Measurements from ENCODE around the gene SH3GL3. TPM values are rescaled to one million over a fixed set of nuclear protein-coding genes. Genes with fewer than 3 reads are reported as not detected.

The SH3GL3 gene
- total and polyA plus RNA-seq, 8 donors, result 0.56 to 3.3 (median 1.4) TPM; not detected in 4

DNA sequence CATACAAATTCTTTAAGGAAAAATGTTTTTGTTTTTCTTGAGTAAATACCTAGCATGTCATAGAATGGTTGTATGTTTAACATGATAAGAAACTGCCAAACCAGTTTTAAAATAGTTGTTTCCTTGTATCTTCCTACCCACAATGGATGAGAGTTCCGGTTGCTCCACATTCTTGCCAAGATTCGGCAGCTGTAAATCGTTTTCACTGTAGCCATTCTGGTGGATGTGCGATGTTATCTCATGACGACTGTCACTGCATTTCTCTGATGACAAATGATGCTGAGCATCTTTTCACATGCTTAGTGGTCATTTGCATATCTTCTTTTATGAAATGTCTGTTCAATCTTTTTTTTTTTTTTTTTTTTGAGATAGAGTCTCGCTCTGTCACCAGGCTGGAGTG lies 36.6 kb upstream of the SH3GL3 start:
- WGBS, 5 donors, result 80 to 84% (median 83%) methylated on average over 5 to 6 of the region's 6 CpGs

DNA sequence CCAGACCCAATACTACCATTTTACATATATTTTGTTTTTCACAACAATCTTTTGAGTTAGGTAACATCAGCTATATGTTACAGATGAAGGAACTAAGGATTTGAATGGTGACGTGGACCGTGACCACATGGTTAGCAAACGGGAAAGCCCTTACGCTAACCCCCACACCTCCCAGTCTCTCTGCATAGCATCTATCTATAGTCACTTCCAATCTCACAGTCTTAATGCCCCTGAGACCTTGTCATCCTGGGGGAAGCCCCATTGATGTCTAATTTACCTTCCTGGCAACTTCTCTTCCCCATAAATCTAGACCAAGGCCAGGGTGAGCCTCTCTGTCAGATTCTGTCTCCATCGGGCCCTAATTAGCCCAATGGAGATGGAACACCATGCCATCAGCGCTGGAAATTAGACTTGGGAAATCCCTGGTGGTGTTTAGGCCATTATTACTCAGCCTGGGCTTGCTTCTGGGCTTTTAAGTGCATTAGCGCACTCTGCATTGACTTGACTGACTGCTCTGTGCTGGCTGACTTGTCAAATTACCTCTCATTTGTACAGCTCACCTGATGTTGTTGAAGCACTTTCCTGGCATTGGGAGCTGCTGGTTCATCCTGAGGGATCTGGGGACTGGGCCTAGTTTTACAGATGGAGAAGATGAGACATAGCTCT lies 34.0 kb upstream of the SH3GL3 start:
- no peaks in the 10 kb centered on the region for H3K27me3 ChIP-seq
- H3K27ac ChIP-seq, result no peak overlapping the region
- 79 to 88% (median 84%) methylated on average over 7 of the region's 7 CpGs for WGBS, 5 donors
- no peaks in the 10 kb centered on the region for H3K36me3 ChIP-seq
- no peaks in the 10 kb centered on the region for H3K4me1 ChIP-seq
- no peak overlapping the region for H3K4me3 ChIP-seq
- DNase-seq, result no peak
- intact Hi-C loops (cut with DNase I; ENCODE audit: low total_unique reads), result no loop called here
- TF ChIP-seq POLR2A (IDR thresholded peaks at IDR 0.05) (no peak), POLR2AphosphoS5 (IDR thresholded peaks at IDR 0.05) (no peak), EP300 (IDR thresholded peaks at IDR 0.05) (no peak)
- TF ChIP-seq, protein P1, sequence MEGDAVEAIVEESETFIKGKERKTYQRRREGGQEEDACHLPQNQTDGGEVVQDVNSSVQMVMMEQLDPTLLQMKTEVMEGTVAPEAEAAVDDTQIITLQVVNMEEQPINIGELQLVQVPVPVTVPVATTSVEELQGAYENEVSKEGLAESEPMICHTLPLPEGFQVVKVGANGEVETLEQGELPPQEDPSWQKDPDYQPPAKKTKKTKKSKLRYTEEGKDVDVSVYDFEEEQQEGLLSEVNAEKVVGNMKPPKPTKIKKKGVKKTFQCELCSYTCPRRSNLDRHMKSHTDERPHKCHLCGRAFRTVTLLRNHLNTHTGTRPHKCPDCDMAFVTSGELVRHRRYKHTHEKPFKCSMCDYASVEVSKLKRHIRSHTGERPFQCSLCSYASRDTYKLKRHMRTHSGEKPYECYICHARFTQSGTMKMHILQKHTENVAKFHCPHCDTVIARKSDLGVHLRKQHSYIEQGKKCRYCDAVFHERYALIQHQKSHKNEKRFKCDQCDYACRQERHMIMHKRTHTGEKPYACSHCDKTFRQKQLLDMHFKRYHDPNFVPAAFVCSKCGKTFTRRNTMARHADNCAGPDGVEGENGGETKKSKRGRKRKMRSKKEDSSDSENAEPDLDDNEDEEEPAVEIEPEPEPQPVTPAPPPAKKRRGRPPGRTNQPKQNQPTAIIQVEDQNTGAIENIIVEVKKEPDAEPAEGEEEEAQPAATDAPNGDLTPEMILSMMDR (IDR thresholded peaks at IDR 0.05), result no peak
- peaks cover 0 to 8% (median 0%) of the 10 kb centered on the region in 4 donors for H3K9me3 ChIP-seq

More for the DNA sequence above, 36.6 kb upstream of the SH3GL3 start:
- H3K4me1 ChIP-seq, result no peaks in the 10 kb centered on the region
- no peak for DNase-seq
- peaks cover 0 to 8% (median 0%) of the 10 kb centered on the region in 4 donors for H3K9me3 ChIP-seq
- intact Hi-C loops (cut with DNase I; ENCODE audit: low total_unique reads), result no loop called here
- TF ChIP-seq POLR2A (IDR thresholded peaks at IDR 0.05) (no peak), POLR2AphosphoS5 (IDR thresholded peaks at IDR 0.05) (no peak), EP300 (IDR thresholded peaks at IDR 0.05) (no peak)
- TF ChIP-seq, protein P1 (IDR thresholded peaks at IDR 0.05), result no peak
- H3K27me3 ChIP-seq, result no peaks in the 10 kb centered on the region
- H3K4me3 ChIP-seq, result no peak overlapping the region
- no peak overlapping the region for H3K27ac ChIP-seq
- no peaks in the 10 kb centered on the region for H3K36me3 ChIP-seq

DNA sequence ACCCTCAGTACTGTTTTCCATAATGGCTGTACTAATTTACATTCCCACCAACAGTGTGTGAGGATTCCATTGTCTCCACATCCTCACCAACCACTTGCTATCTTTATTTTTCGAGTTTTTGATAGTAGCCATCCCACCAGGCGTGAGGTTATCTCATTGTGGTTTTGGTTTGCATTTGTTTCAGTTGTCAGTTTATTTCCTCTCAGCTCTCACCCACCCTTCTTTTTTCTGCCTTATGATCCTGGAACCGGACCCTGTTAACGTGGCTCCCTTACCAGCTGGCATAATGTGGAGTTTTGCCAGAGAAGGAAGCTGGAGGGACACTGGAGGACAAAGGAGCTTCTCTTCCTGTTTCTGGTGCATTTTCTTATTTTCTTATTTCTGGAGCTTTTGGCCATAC lies 25.1 kb upstream of the SH3GL3 start:
- WGBS, 5 donors, result 40 to 54% (median 47%) methylated on average over 4 of the region's 4 CpGs
- intact Hi-C loops (cut with DNase I; ENCODE audit: low total_unique reads), result no loop called here
- DNase-seq, result no peak

DNA sequence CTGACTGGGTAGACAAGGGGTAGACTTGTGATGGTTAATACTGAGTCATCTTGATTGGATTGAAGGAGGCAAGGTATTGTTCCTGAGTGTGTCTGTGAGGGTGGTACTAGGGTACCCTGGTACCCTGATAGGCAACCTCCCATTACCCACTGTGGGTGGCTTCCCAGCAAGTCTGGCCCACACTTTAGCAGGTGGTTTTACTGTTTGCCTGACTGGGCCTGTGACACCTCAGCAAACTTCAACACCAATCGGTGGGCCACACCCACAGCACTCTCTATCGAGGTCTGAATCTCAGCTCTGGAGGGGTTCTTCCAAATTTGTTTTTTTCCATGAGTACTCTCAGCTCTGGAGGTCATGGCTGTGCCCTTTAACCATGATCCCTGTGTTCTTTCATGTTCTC lies 24.6 kb upstream of the SH3GL3 start:
- no peak overlapping the region for H3K27ac ChIP-seq
- H3K36me3 ChIP-seq, result no peaks in the 10 kb centered on the region
- H3K4me1 ChIP-seq, result no peaks in the 10 kb centered on the region
- H3K4me3 ChIP-seq, result no peak overlapping the region
- intact Hi-C loops (cut with DNase I; ENCODE audit: low total_unique reads), result no loop called here
- DNase-seq, result no peak
- peaks cover 0 to 29% (median 0%) of the 10 kb centered on the region in 3 donors for H3K27me3 ChIP-seq
- TF ChIP-seq EP300 (IDR thresholded peaks at IDR 0.05) (no peak), POLR2A (IDR thresholded peaks at IDR 0.05) (no peak), POLR2AphosphoS5 (IDR thresholded peaks at IDR 0.05) (no peak)
- TF ChIP-seq, protein P1 (IDR thresholded peaks at IDR 0.05), result no peak
- no peaks in the 10 kb centered on the region for H3K9me3 ChIP-seq
- WGBS, 5 donors, result 24 to 58% (median 41%) methylated on average over 2 of the region's 2 CpGs

More for the DNA sequence above, 25.1 kb upstream of the SH3GL3 start:
- Histone ChIP-seq H3K27ac (no peak overlapping the region), H3K36me3 (no peaks in the 10 kb centered on the region), H3K4me1 (no peaks in the 10 kb centered on the region), H3K27me3 (peaks cover 0 to 29% (median 0%) of the 10 kb centered on the region in 3 donors), H3K9me3 (no peaks in the 10 kb centered on the region), H3K4me3 (no peak overlapping the region)
- TF ChIP-seq, protein P1 (IDR thresholded peaks at IDR 0.05), result no peak
- TF ChIP-seq EP300 (IDR thresholded peaks at IDR 0.05) (no peak), POLR2AphosphoS5 (IDR thresholded peaks at IDR 0.05) (no peak)
